Motor neuron (in vitro differentiated cells): ENCODE measurements around the gene ZBTB22. TPM values are rescaled to one million over a fixed set of nuclear protein-coding genes. Genes with fewer than 3 reads are reported as not detected.
A peak's percentile ranks its signal among the peaks of the same experiment; 100 is the strongest.
"Not testable (repeated sequence)": the region's sequence is repeated elsewhere in the genome, so short reads cannot be mapped to it uniquely, and the experiment has no call there.

ENCODE experiments used
- ATAC-seq, 8 experiments: fragments of 200-7000 bp; cut with Tn5 transposase; replicated peaks in 6 of 8; 2 replicates each; pipeline ENCODE4 v1.8.0; 2021; ENCODE audit warnings: mild to moderate bottlenecking in 8 of 8, moderate library complexity in 8 of 8
- H3K27ac ChIP-seq, 2 donors: fragments of 250-450 bp; sonication (Bioruptor Pico); 2 replicates each; pipeline ENCODE4 v1.9.0; 2021; ENCODE audit warnings: antibody characterized with exemption in 2 of 2, mild to moderate bottlenecking in 2 of 2, moderate library complexity in 1 of 2
- H3K4me1 ChIP-seq, 2 donors: fragments of 250-450 bp; sonication (Bioruptor Pico); replicated peaks in 1 of 2; 2 replicates each; pipeline ENCODE4 v1.6.1; 2021; ENCODE audit warnings: antibody characterized with exemption in 2 of 2, mild to moderate bottlenecking in 2 of 2, moderate library complexity in 1 of 2
- H3K4me3 ChIP-seq, 5 donors: fragments of 250-450 bp; sonication (Bioruptor Pico); 2 replicates each; pipeline ENCODE4 v1.9.0; 2021; ENCODE audit warnings: antibody characterized with exemption in 5 of 5, mild to moderate bottlenecking in 5 of 5, moderate library complexity in 4 of 5
- WGBS, 10 experiments: fragments of 450-650 bp; shearing (Covaris generic); methylation state at CpG; one replicate each; pipeline ENCODE4 v1.0.0; 2022; 5-methylcytosine and 5-hydroxymethylcytosine counted together
- in situ Hi-C, 9 experiments: fragments of 400-800 bp; cut with MboI; loops; one replicate each; pipeline ENCODE4 v1.15.0; 2021; ENCODE audit warnings: low sequenced_read_pairs in 9 of 9, low pct_unique_long_range_greater_than_20kb in 2 of 9; ENCODE audit not compliant: unreplicated experiment in 9 of 9
- total RNA-seq, 8 experiments: library from RNA; unstranded; fragments of 300-600 nt; gene quantifications; 2 replicates each; pipeline versions ENCODE4 v1.2.3 to v1.2.4, GENCODE V29; 2022

ZBTB22 gene
- total RNA-seq, 8 experiments from 2014 or later = 9.5 to 27.4 (median 18.9) TPM

GRCh38 chr6:33279257-33279695, 38.3 kb downstream of the ZBTB22 start:
- ATAC-seq = no peak
- in situ Hi-C loops = no loop called here
- WGBS, 10 experiments = 80 to 100% (median 87%) methylated on average over 1 to 8 of the region's 13 CpGs; no CpG with 5 or more reads in 3 of the 10 experiments
- H3K4me1 ChIP-seq = peaks cover 25 to 30% of the 10 kb centered on the region in 2 donors
- H3K27ac ChIP-seq = no peak overlapping the region
- no peak overlapping the region for H3K4me3 ChIP-seq

- 83 to 100% methylated on average over 1 of the region's 3 CpGs; no CpG with 5 or more reads in 8 of the 10 experiments for WGBS, 10 experiments
- Histone ChIP-seq H3K4me1 (peaks cover 30 to 35% of the 10 kb centered on the region in 2 donors), H3K4me3 (no peak overlapping the region), H3K27ac (no peak overlapping the region)
- no peak for ATAC-seq
- in situ Hi-C loops = no loop called here
These were observed 38.7 kb downstream of the ZBTB22 start for GRCh38 chr6:33278810-33279209.

GRCh38 chr6:33278392-33278741, 39.2 kb downstream of the ZBTB22 start:
- no peak for ATAC-seq

GRCh38 chr6:33277663-33278391, 39.7 kb downstream of the ZBTB22 start:
- Histone ChIP-seq H3K4me3 (peak overlapping the region; percentile 36 to 48 (median 38)), H3K27ac (peak overlapping the region; percentile 76 to 79), H3K4me1 (peaks cover 38 to 45% of the 10 kb centered on the region in 2 donors)
- ATAC-seq = peak in 5 of 8 experiments; percentile 1 to 12 (median 7)
- in situ Hi-C loops = no loop called here
- WGBS, 10 experiments = 40 to 74% (median 48%) methylated on average over 1 to 10 of the region's 39 CpGs; no CpG with 5 or more reads in 4 of the 10 experiments

More at GRCh38 chr6:33278392-33278741, 39.2 kb downstream of the ZBTB22 start:
- Histone ChIP-seq H3K4me3 (peak overlapping the region in 1 of 5 donors; percentile 41), H3K4me1 (peaks cover 32 to 39% of the 10 kb centered on the region in 2 donors), H3K27ac (peak overlapping the region in 1 of 2 donors; percentile 79)
- WGBS, 10 experiments = 20 to 97% (median 83%) methylated on average over 1 to 5 of the region's 9 CpGs; no CpG with 5 or more reads in 4 of the 10 experiments
- in situ Hi-C loops = no loop called here

GRCh38 chr6:33276864-33277662, 40.5 kb downstream of the ZBTB22 start, which contains the start of gene B3GALT4:
TSS of gene B3GALT4 (plus strand) at chr6:33277123. CDS start at chr6:33277420, 297 bp downstream.
- in situ Hi-C loops = no loop called here

GRCh38 chr6:33276581-33276863, 41.0 kb downstream of the ZBTB22 start:
- Histone ChIP-seq H3K4me1 (peaks cover 39 to 47% of the 10 kb centered on the region in 2 donors), H3K27ac (peak overlapping the region; percentile 76 to 79), H3K4me3 (peak overlapping the region; percentile 36 to 48 (median 38))
- in situ Hi-C loops = no loop called here
- ATAC-seq = no peak

More at GRCh38 chr6:33276864-33277662, 40.5 kb downstream of the ZBTB22 start, which contains the start of gene B3GALT4:
- 0 to 6% (median 0%) methylated on average over 3 to 12 of the region's 80 CpGs; no CpG with 5 or more reads in 4 of the 10 experiments for WGBS, 10 experiments
- ATAC-seq = peak; percentile 66 to 85 (median 82)
- peak within 1 kb of the TSS; percentile 76 to 79 for H3K27ac ChIP-seq
- peaks cover 39 to 47% of the 10 kb centered on the region in 2 donors for H3K4me1 ChIP-seq
- H3K4me3 ChIP-seq = peak within 1 kb of the TSS; percentile 36 to 48 (median 38)

- in situ Hi-C loops, ATAC-seq: not testable (repeated sequence)
- H3K27ac ChIP-seq = peak overlapping the region; percentile 76 to 79
- 37 to 83% (median 63%) methylated on average over 1 to 7 of the region's 16 CpGs; no CpG with 5 or more reads in 2 of the 10 experiments for WGBS, 10 experiments
- peaks cover 40 to 48% of the 10 kb centered on the region in 2 donors for H3K4me1 ChIP-seq
- peak overlapping the region; percentile 36 to 48 (median 38) for H3K4me3 ChIP-seq
These were observed 41.6 kb downstream of the ZBTB22 start for GRCh38 chr6:33275795-33276580.

- WGBS, 10 experiments = 10 to 100% (median 62%) methylated on average over 1 to 13 of the region's 14 CpGs
- in situ Hi-C loops = no loop called here
- no peak for ATAC-seq
- Histone ChIP-seq H3K4me1 (peaks cover 42 to 54% of the 10 kb centered on the region in 2 donors), H3K4me3 (peak overlapping the region in 1 of 5 donors; percentile 79), H3K27ac (no peak overlapping the region)
These were observed 43.3 kb downstream of the ZBTB22 start for GRCh38 chr6:33273924-33274902.

GRCh38 chr6:33273129-33273923, 44.2 kb downstream of the ZBTB22 start:
- H3K27ac ChIP-seq = peak overlapping the region in 1 of 2 donors; percentile 98
- peak overlapping the region; percentile 73 to 86 (median 81) for H3K4me3 ChIP-seq
- in situ Hi-C loops = no loop called here
- H3K4me1 ChIP-seq = peaks cover 42 to 54% of the 10 kb centered on the region in 2 donors
- WGBS, 10 experiments = 2 to 57% (median 38%) methylated on average over 2 to 11 of the region's 11 CpGs
- ATAC-seq = no peak

GRCh38 chr6:33272275-33273128, 45.0 kb downstream of the ZBTB22 start:
- Histone ChIP-seq H3K4me1 (peaks cover 37 to 47% of the 10 kb centered on the region in 2 donors), H3K27ac (peak overlapping the region; percentile 70 to 98), H3K4me3 (peak overlapping the region; percentile 73 to 86 (median 81))
- 0 to 7% (median 2%) methylated on average over 3 to 21 of the region's 22 CpGs for WGBS, 10 experiments
- peak in 5 of 8 experiments; percentile 0 to 5 (median 3) for ATAC-seq
- in situ Hi-C loops = no loop called here
